ENCODE measurements around the gene RBM12.

GRCh38 chr20:35673884-35674283 lies 9.2 kb upstream of the RBM12 start:
- no peak for TF ChIP-seq CTCF (IDR thresholded peaks at IDR 0.05)
- no peak for TF ChIP-seq POLR2A (IDR thresholded peaks at IDR 0.05)
